ENCODE measurements around the gene EP300. TPM values are rescaled to one million over a fixed set of nuclear protein-coding genes. Genes with fewer than 3 reads are reported as not detected.
"Not testable (repeated sequence)": the region's sequence is repeated elsewhere in the genome, so short reads cannot be mapped to it uniquely, and the experiment has no call there.

The EP300 gene
- total RNA-seq, 1 donor from 2014 or later = 124 TPM

GRCh38 chr22:41094041-41094593 lies 1.7 kb downstream of the EP300 start:
- Mint-ChIP-seq H3K4me3 (peak overlapping the region; percentile 94), H3K9me3 (no peaks in the 10 kb centered on the region), H3K27me3 (ENCODE audit: low read depth) (no peaks in the 10 kb centered on the region), H3K4me1 (peaks cover 48% of the 10 kb centered on the region), H3K27ac (peak overlapping the region; percentile 99), H3K36me3 (no peaks in the 10 kb centered on the region)
- no peak for DNase-seq (ENCODE audit: low spot score in 2 of 2, unreplicated experiment in 2 of 2)
- TF ChIP-seq CTCF (IDR thresholded peaks at IDR 0.05; ENCODE audit: unreplicated experiment) = no peak

GRCh38 chr22:41096391-41096790 lies 4.0 kb downstream of the EP300 start:
- peaks cover 4% of the 10 kb centered on the region for H3K36me3 Mint-ChIP-seq
- no peak for TF ChIP-seq CTCF (IDR thresholded peaks at IDR 0.05; ENCODE audit: unreplicated experiment)
- H3K4me1 Mint-ChIP-seq = peaks cover 54% of the 10 kb centered on the region
- no peaks in the 10 kb centered on the region for H3K27me3 Mint-ChIP-seq (ENCODE audit: low read depth)
- H3K27ac Mint-ChIP-seq = peak overlapping the region; percentile 59
- DNase-seq (ENCODE audit: low spot score in 2 of 2, unreplicated experiment in 2 of 2) = no peak
- no peaks in the 10 kb centered on the region for H3K9me3 Mint-ChIP-seq
- peak overlapping the region; percentile 47 for H3K4me3 Mint-ChIP-seq

GRCh38 chr22:41096841-41097240 lies 4.4 kb downstream of the EP300 start:
- no peaks in the 10 kb centered on the region for H3K9me3 Mint-ChIP-seq

GRCh38 chr22:41099036-41099435 lies 6.6 kb downstream of the EP300 start:
- Mint-ChIP-seq H3K27ac (no peak overlapping the region), H3K4me1 (peaks cover 52% of the 10 kb centered on the region), H3K4me3 (no peak overlapping the region)

More at GRCh38 chr22:41096841-41097240, 4.4 kb downstream of the EP300 start:
- Mint-ChIP-seq H3K36me3 (peaks cover 4% of the 10 kb centered on the region), H3K4me3 (peak overlapping the region; percentile 47), H3K4me1 (peaks cover 54% of the 10 kb centered on the region), H3K27ac (peak overlapping the region; percentile 59), H3K27me3 (ENCODE audit: low read depth) (no peaks in the 10 kb centered on the region)
- no peak for DNase-seq (ENCODE audit: low spot score in 2 of 2, unreplicated experiment in 2 of 2)
- no peak for TF ChIP-seq CTCF (IDR thresholded peaks at IDR 0.05; ENCODE audit: unreplicated experiment)

GRCh38 chr22:41106122-41106968 lies 14.0 kb downstream of the EP300 start:
- H3K4me3 Mint-ChIP-seq = no peak overlapping the region
- peaks cover 10% of the 10 kb centered on the region for H3K4me1 Mint-ChIP-seq
- no peak for DNase-seq (ENCODE audit: low spot score in 2 of 2, unreplicated experiment in 2 of 2)
- TF ChIP-seq CTCF (IDR thresholded peaks at IDR 0.05; ENCODE audit: unreplicated experiment) = no peak
- H3K36me3 Mint-ChIP-seq = peaks cover 16% of the 10 kb centered on the region
- H3K9me3 Mint-ChIP-seq = no peaks in the 10 kb centered on the region
- H3K27me3 Mint-ChIP-seq (ENCODE audit: low read depth) = no peaks in the 10 kb centered on the region
- peak overlapping the region; percentile 66 for H3K27ac Mint-ChIP-seq

More at GRCh38 chr22:41099036-41099435, 6.6 kb downstream of the EP300 start:
- Mint-ChIP-seq H3K9me3 (no peaks in the 10 kb centered on the region), H3K27me3 (ENCODE audit: low read depth) (no peaks in the 10 kb centered on the region), H3K36me3 (peaks cover 13% of the 10 kb centered on the region)
- no peak for TF ChIP-seq CTCF (IDR thresholded peaks at IDR 0.05; ENCODE audit: unreplicated experiment)
- DNase-seq (ENCODE audit: low spot score in 2 of 2, unreplicated experiment in 2 of 2) = no peak

- not testable (repeated sequence) for H3K27me3 Mint-ChIP-seq (ENCODE audit: low read depth); H3K9me3 Mint-ChIP-seq; DNase-seq (ENCODE audit: low spot score in 2 of 2, unreplicated experiment in 2 of 2); H3K4me3 Mint-ChIP-seq; H3K4me1 Mint-ChIP-seq
- Mint-ChIP-seq H3K36me3 (peaks cover 15% of the 10 kb centered on the region), H3K27ac (peak overlapping the region; percentile 30)
Observed at GRCh38 chr22:41106969-41107325, 14.6 kb downstream of the EP300 start.

Measured in mesothelial cell of epicardium (in vitro differentiated cells).